ENCODE results near the gene PALB2.

PALB2 gene

GRCh38 chr16:23580391-23580790 lies 60.7 kb downstream of the PALB2 start:
- no peak for DNase-seq (ENCODE audit: low read depth)

DNA sequence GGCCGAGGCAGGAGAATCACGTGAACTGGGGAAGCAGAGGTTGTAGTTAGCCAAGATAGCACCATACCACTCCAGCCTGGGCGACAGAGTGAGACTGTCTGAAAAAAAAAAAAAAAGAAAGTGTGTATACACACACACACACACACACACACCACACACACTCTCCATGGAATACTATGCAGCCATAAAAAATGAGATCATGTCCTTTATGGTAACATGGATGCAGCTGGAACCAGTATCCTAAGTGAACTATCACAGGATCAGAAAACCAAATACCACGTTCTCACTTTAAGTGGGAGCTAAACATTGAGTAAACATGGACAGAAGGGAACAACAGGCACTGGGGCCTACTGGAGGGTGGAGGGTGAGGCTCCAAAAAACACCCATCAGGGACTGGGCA lies 61.7 kb downstream of the PALB2 start:
- no peak for DNase-seq (ENCODE audit: low read depth)

DNA sequence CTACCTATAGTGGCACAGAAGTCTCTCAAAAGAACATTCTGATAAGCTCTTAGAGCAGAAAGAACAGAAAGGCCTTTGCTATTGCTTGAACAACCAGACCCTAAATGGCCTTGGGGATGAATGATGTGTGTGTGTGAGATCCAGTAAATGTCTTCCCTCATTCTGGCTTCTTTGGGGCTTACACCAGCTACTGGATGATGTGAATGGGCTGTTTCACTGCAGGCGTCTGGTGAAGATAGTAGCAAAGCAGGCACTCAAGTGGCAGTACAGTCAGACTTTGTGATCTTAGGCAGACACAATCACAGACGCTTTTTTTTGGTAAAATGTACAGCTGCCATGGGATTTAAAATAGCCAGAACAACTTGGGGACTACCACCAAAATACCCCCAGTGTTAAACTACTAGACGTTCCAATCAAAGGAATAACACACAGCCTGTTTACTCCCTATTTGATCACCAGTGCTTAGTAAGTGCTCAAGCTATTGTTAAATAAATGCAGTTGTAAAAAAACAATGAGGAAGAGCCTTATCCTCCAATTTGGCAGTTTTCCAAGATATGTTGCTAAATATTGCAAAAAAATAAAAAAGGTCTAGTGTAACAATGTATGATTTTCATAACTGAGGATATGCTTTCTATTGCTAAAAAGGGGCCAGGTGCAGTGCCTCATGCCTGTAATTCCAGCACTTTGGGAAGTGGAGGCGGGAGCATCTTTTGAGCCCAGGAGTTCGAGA lies 62.8 kb downstream of the PALB2 start:
- no peak for DNase-seq (ENCODE audit: low read depth)

DNA sequence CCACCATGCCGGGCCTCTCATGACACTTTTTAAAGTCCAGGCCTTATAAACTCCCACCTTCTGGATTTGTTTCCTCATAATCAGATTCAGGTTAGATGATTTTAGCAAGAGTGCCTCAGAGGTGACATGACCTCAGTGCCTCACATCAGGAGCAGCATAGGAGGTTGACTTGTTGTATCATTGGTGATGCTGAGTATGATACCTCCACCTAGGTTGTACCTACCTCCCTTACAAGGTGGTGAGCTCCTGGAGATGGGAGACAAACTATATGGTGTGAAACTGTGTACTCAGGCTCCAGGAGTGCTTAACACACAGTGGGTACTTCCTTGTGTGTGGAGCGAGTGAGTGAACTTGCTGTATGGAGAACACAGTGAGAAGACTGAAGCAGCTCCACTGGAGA lies 63.6 kb downstream of the PALB2 start:
- no peak for DNase-seq (ENCODE audit: low read depth)

GRCh38 chr16:23575834-23576233 lies 65.3 kb downstream of the PALB2 start:
- DNase-seq (ENCODE audit: low read depth) = no peak

GRCh38 chr16:23573817-23574216 lies 67.3 kb downstream of the PALB2 start:
- DNase-seq (ENCODE audit: low read depth) = no peak

DNA sequence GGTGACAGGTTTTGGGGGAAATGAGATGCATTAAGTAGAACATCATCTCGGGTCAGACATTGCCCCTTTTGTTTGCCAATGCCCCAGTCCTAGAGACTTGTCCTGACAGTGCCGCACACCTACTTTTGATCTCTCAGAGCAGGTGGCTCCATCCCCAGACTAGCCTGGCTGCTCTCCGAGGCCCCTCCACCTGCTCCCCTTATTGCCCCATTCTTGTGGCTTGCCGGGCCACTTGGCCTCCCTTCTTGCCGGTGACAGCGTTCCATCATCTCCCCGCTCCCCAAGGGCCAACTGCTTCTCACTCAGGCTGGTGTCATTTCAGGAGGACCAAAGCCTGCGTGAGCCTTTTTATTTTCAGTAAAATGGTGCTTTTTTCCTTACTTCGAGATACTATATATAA lies 68.7 kb downstream of the PALB2 start:
- no peak for DNase-seq (ENCODE audit: low read depth)

DNA sequence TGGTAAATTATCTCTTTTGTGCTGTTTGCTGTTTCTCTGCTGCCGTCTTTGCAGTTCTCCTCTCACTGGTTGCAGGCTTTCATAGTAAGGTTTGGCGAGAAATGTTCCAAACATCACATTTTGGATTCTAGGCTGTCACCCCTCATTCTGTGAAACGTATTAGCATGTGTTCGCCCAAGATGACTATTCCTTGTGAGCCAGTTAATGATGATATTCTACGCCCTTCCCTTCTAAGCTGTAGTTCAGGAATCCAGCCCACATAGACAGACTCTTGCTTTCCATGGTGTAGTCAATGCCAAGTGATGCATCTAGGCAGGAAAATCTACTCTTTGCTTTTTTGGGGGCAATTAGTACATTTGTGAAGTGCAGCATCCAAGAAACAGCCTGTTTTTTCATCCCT lies 69.2 kb downstream of the PALB2 start:
- DNase-seq (ENCODE audit: low read depth) = no peak

- no peak for DNase-seq (ENCODE audit: low read depth)
These were observed 70.0 kb downstream of the PALB2 start for GRCh38 chr16:23570992-23571632.

- no peak for DNase-seq (ENCODE audit: low read depth)
These were observed 73.5 kb downstream of the PALB2 start for GRCh38 chr16:23567602-23568001.

DNA sequence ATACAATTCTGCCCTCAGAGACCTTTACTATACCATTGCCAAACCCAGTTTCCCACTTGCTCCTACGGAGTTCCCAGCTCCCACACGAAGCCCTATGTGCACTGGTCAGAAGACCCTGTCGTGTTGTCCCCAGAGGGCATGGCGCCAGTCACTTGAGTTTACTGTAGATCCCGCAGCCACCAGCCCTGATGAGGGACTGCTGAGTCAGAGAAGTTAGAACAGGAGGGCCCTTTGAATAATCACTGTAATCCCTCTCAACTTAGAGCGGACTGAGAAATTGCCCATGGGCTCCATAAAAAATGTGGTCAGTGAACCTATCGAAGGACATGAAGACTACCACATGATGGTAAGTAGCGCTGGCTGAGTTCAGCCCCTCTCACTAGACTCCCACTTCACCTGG lies 74.4 kb downstream of the PALB2 start:
- DNase-seq (ENCODE audit: low read depth) = no peak

- no peak for DNase-seq (ENCODE audit: low read depth)
These were observed 76.3 kb downstream of the PALB2 start for GRCh38 chr16:23564575-23565363.

- no peak for DNase-seq (ENCODE audit: low read depth)
These were observed 77.9 kb downstream of the PALB2 start for GRCh38 chr16:23563186-23563585.

DNA sequence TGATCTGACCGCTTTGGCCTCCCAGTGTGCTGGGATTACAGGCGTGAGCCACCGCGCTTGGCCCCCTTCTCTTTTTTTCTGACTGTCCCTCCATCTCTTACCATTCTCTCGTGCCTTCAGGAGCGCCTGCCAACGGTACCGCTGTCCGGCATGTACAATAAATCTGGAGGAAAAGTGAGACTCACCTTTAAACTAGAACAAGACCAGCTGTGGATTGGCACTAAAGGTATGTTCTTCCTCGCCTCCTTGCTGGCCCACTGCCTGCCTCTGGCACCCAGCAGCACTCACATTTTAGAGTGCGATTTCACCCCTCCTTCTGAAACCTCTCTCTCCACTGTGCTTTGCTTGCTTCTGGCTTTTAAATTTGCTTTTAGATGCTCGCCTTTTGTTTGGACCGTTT lies 78.6 kb downstream of the PALB2 start:
- no peak for DNase-seq (ENCODE audit: low read depth)

DNA sequence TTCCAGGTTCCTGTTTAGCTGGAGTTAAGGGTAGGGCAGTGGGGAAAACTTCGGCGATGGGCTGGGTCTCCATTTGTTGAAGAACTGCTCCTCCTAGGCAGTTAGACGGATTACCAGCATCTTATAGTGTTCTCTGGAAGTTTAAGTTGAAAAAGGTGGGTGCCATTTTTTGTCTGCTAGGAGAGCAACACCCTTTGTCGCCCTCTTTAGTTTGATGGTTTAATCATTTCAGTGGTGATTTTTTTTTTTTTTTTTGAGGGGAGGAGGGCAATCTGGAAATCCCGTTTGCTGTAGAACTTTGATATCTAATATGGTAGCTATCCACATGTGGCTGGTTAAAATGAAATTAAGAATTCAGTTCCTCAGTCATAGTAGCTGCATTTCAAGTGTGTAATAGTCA lies 79.5 kb downstream of the PALB2 start:
- DNase-seq (ENCODE audit: low read depth) = no peak

DNA sequence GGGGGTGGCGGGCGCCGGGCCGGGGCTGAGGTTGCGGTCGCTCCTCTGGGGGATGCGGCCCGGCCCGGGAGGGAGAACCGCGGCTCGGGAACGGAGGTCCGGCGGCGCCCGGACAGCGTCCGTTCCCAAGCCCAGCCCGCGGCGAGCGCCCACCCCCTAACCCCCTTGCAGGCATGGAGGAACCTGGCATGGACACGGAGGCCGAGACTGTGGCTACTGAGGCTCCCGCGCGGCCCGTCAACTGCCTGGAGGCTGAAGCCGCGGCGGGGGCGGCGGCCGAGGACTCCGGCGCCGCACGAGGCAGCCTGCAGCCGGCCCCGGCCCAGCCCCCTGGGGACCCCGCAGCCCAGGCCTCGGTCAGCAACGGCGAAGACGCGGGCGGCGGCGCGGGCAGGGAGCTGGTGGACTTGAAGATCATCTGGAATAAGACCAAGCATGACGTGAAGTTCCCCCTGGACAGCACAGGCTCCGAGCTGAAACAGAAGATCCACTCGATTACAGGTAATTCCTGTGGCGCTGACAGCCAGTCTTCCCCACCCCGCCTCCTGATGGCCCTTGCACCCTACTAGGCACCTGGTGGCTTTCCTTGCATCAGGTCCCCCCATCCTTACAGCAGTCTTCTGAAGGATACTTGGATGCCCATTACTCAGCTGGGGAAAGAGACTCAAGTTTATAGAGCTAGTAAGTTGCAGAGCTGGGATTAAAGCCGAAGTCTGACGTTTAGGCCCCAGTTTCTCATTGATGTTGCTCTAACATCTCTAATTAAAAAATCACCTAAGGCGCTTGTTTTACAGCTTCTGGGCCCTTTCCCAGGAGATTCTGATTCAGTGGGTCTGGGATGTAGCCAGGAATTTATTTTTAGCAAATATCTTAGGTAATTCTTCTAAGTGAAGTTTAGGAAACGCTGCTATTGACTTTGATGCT lies 83.1 kb downstream of the PALB2 start:
- DNase-seq (ENCODE audit: low read depth) = peak; percentile 13

DNA sequence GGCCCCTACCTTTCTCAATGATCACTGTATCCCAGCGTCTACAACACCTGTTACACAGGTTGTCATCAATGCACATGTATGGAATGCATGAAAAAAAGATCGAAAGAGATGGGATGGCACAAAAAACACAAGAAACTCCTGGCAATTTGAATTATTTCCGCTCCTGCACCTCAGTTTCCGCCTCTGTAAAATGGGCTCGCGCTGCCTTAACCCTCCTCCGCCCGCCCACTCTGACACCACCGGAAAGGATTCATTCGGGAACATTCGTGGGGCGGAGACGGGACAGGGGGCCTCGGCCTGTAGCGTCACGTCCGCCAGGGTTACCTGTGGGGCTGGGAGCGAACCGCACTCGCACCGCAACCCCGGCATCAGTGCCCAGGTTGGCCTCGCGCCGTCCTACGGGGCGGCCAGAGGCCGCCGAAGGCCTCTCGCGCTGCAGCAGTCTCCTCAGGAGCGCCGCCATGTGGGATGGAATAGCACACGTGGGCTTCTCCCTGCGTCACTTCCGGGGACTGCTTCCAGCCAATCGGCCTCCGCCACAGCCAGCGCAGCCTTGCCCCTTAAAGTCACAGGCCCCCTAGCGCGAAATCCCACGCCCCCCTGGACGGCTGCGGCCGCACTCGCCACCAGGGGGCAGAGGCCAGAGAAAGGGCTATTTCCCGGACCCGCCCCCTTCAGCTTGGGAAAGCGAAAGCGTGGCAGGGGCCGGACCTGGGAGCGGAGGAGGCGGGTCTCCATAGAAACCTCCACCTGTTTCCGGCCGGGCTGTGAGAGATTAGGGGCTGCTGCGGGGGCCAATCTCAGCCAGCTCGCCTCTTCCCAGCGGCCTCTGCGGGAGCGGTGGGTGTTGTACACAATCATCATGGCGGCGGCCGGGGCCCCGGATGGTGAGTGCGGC lies 84.0 kb downstream of the PALB2 start, which contains the start of the genes EARS2 and UBFD1:
EARS2 (minus strand) TSS at position 470 of the 898 bp plus-strand sequence; CDS start at position 463, 7 bp downstream.
UBFD1 (plus strand) TSS at position 847 of the 898 bp plus-strand sequence; CDS start at position 863, 16 bp downstream.
- peak; percentile 98 for DNase-seq (ENCODE audit: low read depth)

GRCh38 chr16:23554536-23554935 lies 86.6 kb downstream of the PALB2 start:
- DNase-seq (ENCODE audit: low read depth) = no peak

All from stimulated activated CD8-positive, alpha-beta memory T cell treated with anti-CD3 and anti-CD28 coated beads, Interleukin-7, amount 100 ng/mL, for 24 hours (primary cell).